Spinal cord (tissue), 10 donors: ENCODE measurements around the gene UFL1. TPM values are rescaled to one million over a fixed set of nuclear protein-coding genes. Genes with fewer than 3 reads are reported as not detected.
A peak's percentile ranks its signal among the peaks of the same experiment; 100 is the strongest.
"Not testable (repeated sequence)": the region's sequence is repeated elsewhere in the genome, so short reads cannot be mapped to it uniquely, and the experiment has no call there.

Experiments
- DNase-seq, 6 donors: peaks; one replicate each; pipeline versions ENCODE4 v3.0.0 to v3.0.0-alpha.2; 2013 to 2015; ENCODE audit warnings: low spot score in 6 of 6, low read depth in 4 of 6
- H3K27ac ChIP-seq: one replicate; pipeline ENCODE4 v1.5.1; 2013; ENCODE audit warnings: low read depth, low read length, control low read depth
- H3K27me3 ChIP-seq: one replicate; pipeline ENCODE4 v1.6.1; 2013; ENCODE audit warnings: low read length; ENCODE audit not compliant: control insufficient read depth, insufficient read depth
- H3K36me3 ChIP-seq: one replicate; pipeline ENCODE4 v1.6.1; 2013; ENCODE audit warnings: low read length; ENCODE audit not compliant: control insufficient read depth, insufficient read depth
- H3K4me1 ChIP-seq: one replicate; pipeline ENCODE4 v1.6.1; 2013; ENCODE audit warnings: low read length; ENCODE audit not compliant: control insufficient read depth, insufficient read depth
- H3K4me3 ChIP-seq: one replicate; pipeline ENCODE4 v1.5.1; 2013; ENCODE audit warnings: low read depth, low read length, control low read depth
- H3K9me3 ChIP-seq: one replicate; pipeline ENCODE4 v1.6.1; 2013; ENCODE audit warnings: low read length; ENCODE audit not compliant: control insufficient read depth, insufficient read depth
- WGBS: methylation state at CpG from one replicate; pipeline ENCODE4 v1.1.5; 2013; ENCODE audit warnings: missing lambda C conversion rate; ENCODE audit not compliant: insufficient coverage; 5-methylcytosine and 5-hydroxymethylcytosine counted together
- long read RNA-seq, 4 donors: transcript quantifications; one replicate each; lab custom pipeline, GENCODE V29; 2026
- polyA plus RNA-seq, 2 donors: library from polyadenylated mRNA; unstranded; fragments of 120-200 nt; gene quantifications; one replicate each; pipeline ENCODE4 v1.2.1, GENCODE V29; 2013; ENCODE audit not compliant: insufficient read length in 2 of 2
- total RNA-seq, 2 donors: library from RNA; depleted of rRNA in 1 of 2; stranded (reverse); fragments of 120-200 nt in 1 of 2; fragments of >200 nt in 1 of 2; gene quantifications; one replicate each; pipeline versions ENCODE4 v1.2.3 to v1.2.4, GENCODE V29; 2013 to 2014
- donor health status: healthy.

UFL1 gene
- total RNA-seq: 10 to 100 TPM; 30.0 to 40.6 TPM
- polyA plus RNA-seq: 10 to 100 TPM; 20.0 to 25.9 TPM
- long read RNA-seq, donor 1, partial matches to known transcripts: 0 of 3 reads
- long read RNA-seq, donor 1, other reads (novel, unspliced or antisense): 0 of 3 reads
- long read RNA-seq, donor 2: 0 reads
- long read RNA-seq, donor 3, full-length matches to known transcripts: 1 of 1 reads
- long read RNA-seq, donor 3, partial matches to known transcripts: 0 of 1 reads
- long read RNA-seq, donor 3, other reads (novel, unspliced or antisense): 0 of 1 reads
- long read RNA-seq, donor 4, full-length matches to known transcripts: 3 of 3 reads
- long read RNA-seq, donor 4, partial matches to known transcripts: 0 of 3 reads
- long read RNA-seq, donor 4, other reads (novel, unspliced or antisense): 0 of 3 reads

- peak; percentile 83 to 98 (median 88) for DNase-seq
- Histone ChIP-seq H3K36me3 (no peaks in the 10 kb centered on the region), H3K4me3 (peak within 1 kb of the TSS; percentile 94), H3K27ac (peak within 1 kb of the TSS; percentile 98), H3K4me1 (no peaks in the 10 kb centered on the region), H3K27me3 (no peaks in the 10 kb centered on the region), H3K9me3 (no peaks in the 10 kb centered on the region)
- under 1% methylated on average over 61 of the region's 63 CpGs for WGBS
These were observed at the start of gene UFL1 for GRCh38 chr6:96521644-96522464. TSS of gene UFL1 (plus strand) at chr6:96521806. CDS start at chr6:96521874, 68 bp downstream.

GRCh38 chr6:96472291-96472690 lies 49.3 kb upstream of the UFL1 start:
- DNase-seq, H3K27ac ChIP-seq, H3K4me3 ChIP-seq, H3K9me3 ChIP-seq, H3K36me3 ChIP-seq, H3K27me3 ChIP-seq, H3K4me1 ChIP-seq: not testable (repeated sequence)
- WGBS: no CpG with 5 or more reads among the region's 2 CpGs

- no peak overlapping the region for H3K4me3 ChIP-seq
- H3K9me3 ChIP-seq: peaks cover 3% of the 10 kb centered on the region
- no peak for DNase-seq
- H3K4me1 ChIP-seq: no peaks in the 10 kb centered on the region
- H3K36me3 ChIP-seq: no peaks in the 10 kb centered on the region
- no peak overlapping the region for H3K27ac ChIP-seq
- no peaks in the 10 kb centered on the region for H3K27me3 ChIP-seq
- WGBS: 100% methylated on average over 5 of the region's 5 CpGs
These were observed 42.9 kb upstream of the UFL1 start for GRCh38 chr6:96478695-96479094.

- H3K36me3 ChIP-seq: no peaks in the 10 kb centered on the region
- no peak for DNase-seq
- no peak overlapping the region for H3K27ac ChIP-seq
- H3K4me3 ChIP-seq: no peak overlapping the region
- WGBS: no CpG with 5 or more reads among the region's 2 CpGs
- H3K9me3 ChIP-seq: peaks cover 15% of the 10 kb centered on the region
- H3K4me1 ChIP-seq: no peaks in the 10 kb centered on the region
- H3K27me3 ChIP-seq: no peaks in the 10 kb centered on the region
These were observed 29.7 kb upstream of the UFL1 start for GRCh38 chr6:96491926-96492325.

- H3K9me3 ChIP-seq: peaks cover 2% of the 10 kb centered on the region
These were observed 21.8 kb upstream of the UFL1 start for GRCh38 chr6:96499781-96500180.

GRCh38 chr6:96502915-96503314 lies 18.7 kb upstream of the UFL1 start:
- H3K9me3 ChIP-seq: peaks cover 4% of the 10 kb centered on the region
- WGBS: 100% methylated on average over 1 of the region's 1 CpG
- no peaks in the 10 kb centered on the region for H3K36me3 ChIP-seq
- no peaks in the 10 kb centered on the region for H3K27me3 ChIP-seq
- no peaks in the 10 kb centered on the region for H3K4me1 ChIP-seq
- H3K27ac ChIP-seq: no peak overlapping the region
- no peak overlapping the region for H3K4me3 ChIP-seq
- DNase-seq: no peak

More at GRCh38 chr6:96499781-96500180, 21.8 kb upstream of the UFL1 start:
- 92% methylated on average over 4 of the region's 5 CpGs for WGBS
- no peak for DNase-seq
- H3K4me1 ChIP-seq: no peaks in the 10 kb centered on the region
- H3K27me3 ChIP-seq: no peaks in the 10 kb centered on the region
- H3K4me3 ChIP-seq: no peak overlapping the region
- H3K36me3 ChIP-seq: no peaks in the 10 kb centered on the region
- H3K27ac ChIP-seq: no peak overlapping the region

GRCh38 chr6:96505363-96505762 lies 16.2 kb upstream of the UFL1 start:
- WGBS: 36% methylated on average over 1 of the region's 2 CpGs
- no peak overlapping the region for H3K27ac ChIP-seq

GRCh38 chr6:96509281-96509680 lies 12.3 kb upstream of the UFL1 start:
- Histone ChIP-seq H3K4me1 (no peaks in the 10 kb centered on the region), H3K9me3 (peaks cover 5% of the 10 kb centered on the region), H3K27ac (no peak overlapping the region), H3K27me3 (no peaks in the 10 kb centered on the region), H3K36me3 (no peaks in the 10 kb centered on the region), H3K4me3 (no peak overlapping the region)
- 100% methylated on average over 2 of the region's 2 CpGs for WGBS
- DNase-seq: no peak

More at GRCh38 chr6:96505363-96505762, 16.2 kb upstream of the UFL1 start:
- H3K9me3 ChIP-seq: peaks cover 5% of the 10 kb centered on the region
- DNase-seq: no peak
- H3K4me1 ChIP-seq: no peaks in the 10 kb centered on the region
- no peak overlapping the region for H3K4me3 ChIP-seq
- H3K27me3 ChIP-seq: no peaks in the 10 kb centered on the region
- no peaks in the 10 kb centered on the region for H3K36me3 ChIP-seq

- 86% methylated on average over 1 of the region's 6 CpGs for WGBS
- H3K4me1 ChIP-seq: no peaks in the 10 kb centered on the region
- H3K27ac ChIP-seq: no peak overlapping the region
- H3K9me3 ChIP-seq: no peaks in the 10 kb centered on the region
- no peaks in the 10 kb centered on the region for H3K36me3 ChIP-seq
- H3K27me3 ChIP-seq: no peaks in the 10 kb centered on the region
- H3K4me3 ChIP-seq: peak overlapping the region; percentile 94
- peak in 1 of 6 donors; percentile 25 for DNase-seq
These were observed 1.2 kb upstream of the UFL1 start for GRCh38 chr6:96520171-96521115.
